HuH-7 (cell line): ENCODE results near the gene A4GNT.
"Not testable (repeated sequence)": the region's sequence is repeated elsewhere in the genome, so short reads cannot be mapped to it uniquely, and the experiment has no call there.

Experiments used
- DNase-seq: peaks from one replicate; pipeline ENCODE4 v3.0.0; 2011; ENCODE audit warnings: low spot score

Gene A4GNT

DNA sequence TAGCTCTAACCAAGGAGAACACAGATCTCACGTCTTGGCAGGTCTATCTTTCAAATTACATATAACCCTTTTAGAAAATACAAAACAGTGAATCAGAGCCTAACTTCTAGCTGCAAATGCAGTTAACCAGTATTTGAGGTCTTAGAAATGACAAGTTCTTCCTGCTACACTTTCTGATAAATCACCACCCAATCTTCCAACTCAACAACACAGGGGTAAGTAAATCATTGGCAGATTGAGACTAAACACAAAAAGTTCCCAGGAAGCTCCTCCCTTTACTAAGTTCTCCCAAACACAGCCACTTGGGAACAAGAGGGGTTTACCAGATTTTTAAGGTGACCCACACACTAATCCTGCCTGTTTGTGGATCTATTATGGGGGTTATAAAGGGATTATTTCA lies at the start of gene A4GNT:
Gene A4GNT, minus strand, starts transcription at position 152 of the 400 bp plus-strand sequence. CDS start 1,134 bp downstream, outside the sequence.
- no peak for DNase-seq

DNA sequence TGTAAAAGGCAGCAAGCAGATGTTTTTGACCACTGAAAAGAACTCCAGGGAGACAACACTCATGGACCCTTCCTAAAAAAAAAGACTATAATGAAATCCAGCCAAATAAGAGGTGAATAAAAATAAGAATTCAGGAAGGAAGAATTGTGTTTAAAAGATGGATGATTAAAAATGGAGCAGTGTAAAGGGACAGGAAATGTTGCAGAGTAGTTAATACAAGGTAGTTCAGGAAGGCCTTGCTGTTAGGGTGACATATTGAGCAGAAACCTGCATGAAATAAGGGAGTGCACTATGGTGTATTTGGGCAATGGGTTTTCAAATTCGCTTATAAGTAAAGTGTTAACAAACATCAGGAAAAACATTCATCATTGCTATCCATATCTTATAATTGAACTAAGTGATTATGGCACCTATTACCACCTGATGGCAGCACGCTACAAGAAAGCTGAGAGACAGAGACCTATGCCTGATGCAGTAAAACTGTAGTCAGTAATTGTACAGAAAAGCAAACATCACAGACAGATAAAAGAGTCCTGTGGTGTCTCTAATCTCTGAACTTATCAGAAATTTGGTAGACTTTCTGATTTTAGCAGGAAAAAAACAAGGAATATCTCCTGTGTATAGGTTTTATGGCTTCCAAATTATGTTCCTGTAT lies 48.3 kb upstream of the A4GNT start:
- DNase-seq = peak; percentile 51

DNA sequence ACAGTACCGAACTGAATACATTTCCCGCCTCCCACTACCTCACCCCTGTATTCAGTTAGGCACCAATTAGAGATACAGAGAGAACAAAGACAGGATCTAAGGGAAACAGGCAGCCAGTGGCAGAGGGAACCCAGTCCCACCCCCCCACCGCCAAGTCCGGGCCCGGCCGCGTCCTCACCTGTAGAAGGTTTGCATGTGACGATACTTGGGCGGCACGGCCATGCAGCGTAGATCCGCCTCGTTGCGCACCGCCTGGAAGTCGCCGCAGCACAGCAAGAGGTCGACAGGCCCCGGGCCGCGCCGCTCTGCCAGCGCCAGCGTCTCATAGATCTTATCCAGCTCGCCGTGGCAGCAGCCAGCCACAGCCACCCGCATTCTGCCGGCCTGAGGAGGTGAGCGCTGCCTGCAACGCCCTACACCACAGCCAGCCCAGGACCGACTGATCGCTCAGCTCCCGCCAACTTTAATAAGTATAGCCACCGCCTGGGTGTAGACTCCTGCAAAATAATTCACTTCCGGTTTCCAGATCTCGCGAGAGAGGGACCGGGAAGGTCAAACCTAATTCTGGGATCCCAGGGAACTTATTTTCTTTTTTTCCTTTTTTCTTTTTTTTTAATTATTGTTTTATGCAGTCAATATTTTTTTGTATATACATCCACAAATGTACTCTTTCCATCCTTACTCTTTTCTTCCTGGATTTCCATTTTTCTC lies 42.4 kb upstream of the A4GNT start, which contains the start of gene DBR1:
Gene DBR1, minus strand, starts transcription at position 501 of the 711 bp plus-strand sequence. Its CDS starts 126 bp downstream, at position 375.
- DNase-seq = peak; percentile 73

DNA sequence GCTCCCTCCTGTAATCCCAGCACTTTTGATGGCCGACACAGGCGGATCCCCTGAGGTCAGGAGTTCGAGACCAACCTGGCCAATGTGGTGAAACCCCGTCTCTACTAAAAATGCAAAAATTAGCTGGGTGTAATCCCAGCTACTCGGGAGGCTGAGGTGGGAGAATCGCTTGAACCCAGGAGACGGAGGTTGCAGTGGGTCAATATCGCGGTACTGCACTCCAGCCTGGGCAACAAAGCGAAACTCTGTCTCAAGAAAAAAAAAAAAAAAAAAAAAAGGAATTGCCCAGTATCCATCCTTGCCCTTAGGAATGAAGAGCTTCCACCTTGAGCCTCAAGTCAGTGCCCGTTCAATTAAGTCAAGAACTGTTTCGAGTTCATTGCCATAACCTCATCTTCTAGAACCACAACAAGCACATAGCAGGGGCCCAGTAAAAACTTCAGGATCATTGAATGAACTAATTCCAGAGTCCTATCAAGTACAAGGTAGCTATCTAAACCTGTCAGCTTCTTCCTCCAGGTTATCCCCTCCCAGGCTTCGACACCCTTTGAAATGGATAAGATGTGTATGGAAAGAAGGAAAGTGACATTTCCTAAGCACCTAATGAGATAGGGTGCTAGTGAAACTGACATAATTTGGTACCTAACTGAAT lies 41.7 kb upstream of the A4GNT start:
- DNase-seq = no peak

DNA sequence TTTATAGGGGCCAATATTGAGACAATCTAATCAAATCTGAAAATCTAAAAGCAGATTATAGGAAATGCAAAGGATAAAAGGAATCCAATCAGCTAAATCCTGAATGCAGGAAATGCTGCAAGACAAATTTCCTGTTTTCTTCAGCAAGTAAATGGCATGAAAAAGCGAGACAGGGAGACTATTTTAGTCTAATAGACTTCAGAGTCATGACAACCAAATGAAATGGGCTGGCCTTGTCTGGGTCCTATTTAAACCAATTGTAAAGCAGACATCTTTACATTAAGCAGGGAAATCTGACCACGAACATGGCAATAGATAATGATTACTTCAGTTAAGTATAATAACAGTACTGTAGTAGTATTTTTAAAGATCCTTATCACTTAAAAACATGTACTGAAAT lies 40.4 kb upstream of the A4GNT start:
- no peak for DNase-seq

DNA sequence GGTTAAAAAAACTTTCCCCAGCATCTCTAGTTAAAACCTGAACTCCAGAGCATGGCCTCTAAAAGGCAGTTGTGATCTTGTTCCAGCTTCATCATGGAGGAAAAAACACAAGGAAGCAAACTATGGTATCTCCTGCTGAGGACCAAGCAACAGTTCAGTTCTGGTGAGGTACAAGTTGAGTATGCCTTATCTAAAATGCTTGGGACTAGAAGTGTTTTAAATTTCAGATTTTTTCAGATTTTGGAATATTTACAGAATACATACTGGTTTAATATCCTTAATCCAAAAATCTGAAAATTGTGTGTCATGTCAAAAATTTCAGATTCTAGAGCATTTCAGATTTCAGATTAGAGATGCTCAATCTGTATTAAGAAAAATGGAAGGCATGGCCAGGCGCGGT lies 32.9 kb upstream of the A4GNT start:
- DNase-seq = no peak

DNA sequence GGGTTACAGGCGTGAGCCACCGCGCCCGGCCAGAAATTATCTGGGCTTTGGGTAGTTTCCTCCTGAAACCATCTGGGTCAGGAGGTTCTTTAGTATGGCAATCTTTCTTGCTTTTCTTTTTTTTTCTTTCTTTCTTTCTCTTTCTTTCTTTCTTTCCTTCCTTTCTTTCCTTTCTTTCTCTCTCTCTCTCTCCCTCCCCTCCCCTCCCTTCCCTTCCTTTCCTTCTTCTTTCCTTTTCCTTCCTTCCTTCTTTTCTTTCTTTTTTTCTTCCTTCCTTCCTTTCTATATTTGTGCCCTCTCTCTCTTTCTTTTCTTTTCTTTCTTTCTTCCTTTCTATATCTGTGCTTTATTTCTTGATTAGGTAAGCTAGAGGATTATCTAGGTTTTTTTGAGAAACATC lies 25.6 kb upstream of the A4GNT start:
- no peak for DNase-seq

DNA sequence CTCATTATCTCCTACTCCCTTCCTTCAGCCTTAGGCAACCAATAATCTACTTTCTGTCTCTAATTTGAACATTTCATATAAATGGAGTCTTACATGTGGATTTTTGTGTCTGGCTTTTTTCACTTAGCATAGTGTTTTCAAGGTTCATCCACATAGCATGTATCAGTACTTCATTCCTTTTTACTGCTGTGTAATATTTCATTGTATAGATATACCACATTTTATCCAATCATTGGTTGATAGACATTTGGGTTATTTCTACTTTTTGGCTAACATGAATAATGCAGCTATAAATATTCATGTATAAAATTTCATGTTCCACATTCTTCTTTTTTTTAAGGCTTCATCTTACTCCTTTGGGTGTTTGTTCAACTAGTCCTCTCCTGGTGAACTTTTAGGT lies 22.3 kb upstream of the A4GNT start:
- DNase-seq = no peak

DNA sequence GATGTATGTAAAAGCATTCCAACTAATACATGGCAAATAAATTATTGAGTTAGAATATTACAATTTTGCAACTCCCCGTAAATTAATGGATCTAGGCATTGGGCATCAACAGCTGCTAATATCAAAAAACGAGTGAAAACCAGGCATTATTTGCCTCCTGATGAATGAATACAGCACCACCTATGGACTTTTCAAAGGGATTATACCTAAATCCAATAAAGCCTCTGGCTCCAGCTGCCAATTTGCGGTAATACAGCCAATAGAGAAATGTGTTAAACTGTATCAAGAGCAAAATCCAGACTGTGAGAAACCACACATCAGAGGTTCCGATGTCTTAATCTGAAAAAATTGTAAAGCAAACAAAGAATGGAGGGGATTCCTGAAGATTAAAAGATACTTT lies 16.3 kb upstream of the A4GNT start:
- DNase-seq = no peak

DNA sequence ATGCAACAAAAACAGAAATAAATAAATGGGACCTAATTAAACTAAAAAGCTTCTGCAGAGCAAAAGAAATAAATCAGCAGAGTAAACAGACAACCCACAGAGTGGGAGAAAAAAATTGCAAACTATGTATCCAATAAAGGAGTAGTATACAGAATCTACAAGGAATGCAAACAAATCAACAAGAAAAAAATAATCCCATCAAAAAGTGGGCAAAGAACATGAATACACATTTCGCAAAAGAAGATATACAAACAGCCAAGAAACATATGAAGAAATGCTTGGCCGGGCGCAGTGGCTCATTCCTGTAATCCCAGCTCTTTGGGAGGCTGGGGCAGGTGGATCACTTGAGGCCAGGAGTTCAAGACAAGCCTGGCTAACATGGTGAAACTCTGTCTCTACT lies 10.0 kb upstream of the A4GNT start:
- DNase-seq = not testable (repeated sequence)

DNA sequence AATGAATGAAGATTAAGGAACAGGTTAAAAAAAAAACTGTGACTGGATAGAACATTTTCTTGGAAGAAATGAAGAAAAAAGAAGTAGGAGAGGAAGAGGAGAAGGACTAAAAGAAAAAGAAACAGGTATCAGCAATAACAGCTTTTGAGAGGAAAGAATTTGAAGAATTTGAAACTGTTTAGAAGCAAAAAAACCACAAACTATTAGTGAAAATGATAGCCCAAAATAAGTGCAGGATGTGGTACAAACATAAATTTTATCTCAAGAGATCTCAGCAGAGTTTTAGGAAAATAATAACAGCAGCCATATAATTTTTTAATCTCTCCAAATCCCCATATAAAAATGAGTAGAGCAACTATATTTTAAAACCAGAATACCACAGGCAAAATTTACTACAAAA lies 8.8 kb upstream of the A4GNT start:
- no peak for DNase-seq

DNA sequence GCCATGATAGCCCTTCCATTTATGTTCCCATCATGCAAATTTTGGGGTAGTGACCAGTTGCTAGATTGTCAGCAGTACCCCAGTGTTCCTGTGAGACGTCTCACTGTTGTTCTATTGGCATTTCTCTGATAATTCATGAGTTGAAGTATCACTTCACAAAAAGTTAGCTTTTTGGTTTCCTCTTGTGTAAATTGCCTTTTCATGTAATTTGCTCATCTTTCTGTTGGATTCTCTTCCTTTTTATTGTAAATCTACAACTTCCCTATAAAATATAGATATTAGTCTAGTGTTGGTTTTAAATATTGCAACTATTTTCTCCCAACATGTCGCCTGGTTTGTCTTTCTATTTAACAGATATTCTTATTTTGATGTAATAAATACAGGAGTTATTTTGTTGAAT lies 7.5 kb upstream of the A4GNT start:
- no peak for DNase-seq

DNA sequence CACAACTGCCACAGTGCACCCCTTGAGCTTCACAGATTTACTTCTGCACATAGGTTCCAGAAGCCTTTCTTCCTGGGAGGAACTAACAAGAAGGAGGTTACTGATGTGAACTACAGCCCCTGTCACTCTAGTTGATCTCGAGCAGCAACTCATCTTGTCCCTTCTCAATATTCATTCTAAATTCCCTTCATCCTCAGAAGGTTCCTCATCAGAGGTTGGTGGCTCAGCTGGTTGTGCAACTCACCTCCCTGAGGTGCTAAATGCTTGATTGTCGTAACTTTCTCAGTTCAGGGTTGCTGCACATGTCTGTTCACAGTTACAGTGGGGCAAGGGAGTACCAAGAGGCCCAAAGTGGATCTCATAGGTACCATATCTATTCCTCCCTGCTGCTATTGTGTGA lies 5.7 kb upstream of the A4GNT start:
- DNase-seq = no peak

DNA sequence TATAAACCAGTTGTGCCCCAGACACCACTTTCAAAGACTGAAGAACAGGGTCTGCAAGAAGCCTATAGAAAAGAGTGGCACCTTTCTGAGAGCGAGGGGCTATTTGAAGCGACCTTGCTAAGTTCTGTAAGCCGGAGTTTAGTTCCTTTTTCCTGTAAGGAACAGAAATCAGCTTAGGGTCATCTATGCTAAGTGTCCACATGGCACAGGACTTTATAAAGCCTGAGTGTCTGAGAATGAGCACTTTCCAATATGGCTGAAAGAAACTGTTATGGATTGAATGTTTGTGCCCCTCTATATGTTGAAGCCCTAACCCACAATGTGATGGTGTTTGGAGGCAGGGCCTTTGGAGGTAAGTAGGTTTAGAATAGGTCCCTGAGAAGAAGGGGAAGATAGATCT lies 4.0 kb upstream of the A4GNT start:
- no peak for DNase-seq

DNA sequence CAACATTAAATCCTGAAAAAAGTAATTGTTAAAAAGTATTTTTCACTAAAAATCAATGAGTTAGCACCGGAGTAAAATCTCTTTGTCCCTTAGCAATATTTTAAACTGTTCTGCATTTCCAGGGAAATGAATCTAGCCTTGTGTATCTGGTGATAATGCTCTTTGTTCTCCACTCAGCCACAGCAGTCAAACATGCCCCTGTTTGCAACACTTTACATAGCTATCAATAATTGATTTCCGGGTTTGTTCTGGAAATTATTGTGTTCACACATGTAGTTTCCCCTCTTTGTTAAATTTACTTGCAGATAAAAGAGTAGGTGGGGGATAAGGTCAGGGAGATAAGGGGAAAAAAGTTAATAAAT lies 3.6 kb upstream of the A4GNT start:
- DNase-seq = no peak

DNA sequence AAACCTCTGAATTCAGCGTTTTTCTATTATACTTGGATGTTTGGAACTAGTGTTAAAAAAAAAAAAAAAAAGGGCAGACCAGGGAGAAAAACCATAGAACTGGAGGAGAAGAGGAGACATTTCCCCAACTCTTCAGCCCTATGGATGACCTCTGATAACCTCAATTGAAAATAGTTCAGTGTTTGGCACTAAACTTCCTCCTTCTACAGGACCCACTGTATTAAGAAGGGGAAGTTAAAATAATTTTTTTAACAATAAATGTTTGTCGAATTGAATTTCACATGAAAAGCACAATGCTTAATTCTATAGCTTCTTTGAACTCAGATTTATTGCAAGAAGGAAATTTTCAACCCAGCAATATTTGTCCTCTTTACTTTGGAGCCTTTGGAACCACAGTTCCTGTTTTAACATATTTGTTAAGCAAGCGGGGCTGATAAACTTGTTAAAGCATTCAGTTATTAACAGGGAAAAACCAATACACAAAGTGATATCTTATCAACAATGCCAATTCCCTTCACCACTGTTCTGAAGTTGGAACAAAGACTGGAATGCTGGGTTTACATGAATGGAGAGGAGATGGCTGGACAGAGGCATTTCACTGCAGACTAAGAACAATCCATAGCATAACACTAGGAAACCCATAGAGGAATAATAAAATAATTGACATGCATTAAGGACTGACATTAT lies 3.1 kb upstream of the A4GNT start:
- DNase-seq = no peak

DNA sequence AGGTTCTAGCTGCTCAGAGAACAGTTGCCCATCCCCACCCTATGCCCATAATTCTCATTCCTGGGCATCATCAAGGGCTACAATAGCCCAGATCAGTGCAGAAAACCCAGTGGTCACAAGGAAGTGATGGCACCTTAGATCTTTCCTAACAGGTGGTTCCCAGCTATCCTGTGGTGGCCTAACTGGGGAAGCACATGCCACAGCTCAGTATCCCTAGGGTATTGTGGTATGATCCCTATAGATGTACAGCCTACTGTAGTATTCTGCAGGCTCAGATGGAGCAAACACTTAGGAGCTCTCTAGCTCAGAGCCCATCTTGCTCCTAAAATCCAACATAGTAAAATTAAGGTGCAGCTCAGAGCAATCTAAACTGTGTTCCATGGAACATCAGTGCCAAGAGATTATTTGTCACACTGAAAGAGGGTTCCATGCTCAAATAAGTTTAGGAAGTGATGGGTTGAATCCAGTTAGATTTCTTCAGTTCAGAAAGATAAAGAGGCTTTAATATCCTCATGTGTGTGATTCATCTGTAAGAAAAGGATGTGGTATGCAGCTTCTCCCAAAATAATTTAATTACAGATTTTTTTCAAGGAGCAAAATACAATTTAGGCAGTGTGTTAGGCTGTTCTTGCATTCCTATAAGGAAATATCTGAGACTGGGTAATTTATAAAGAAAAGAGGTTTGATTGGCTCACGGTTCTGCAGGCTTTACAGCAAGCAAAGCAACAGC lies 4.4 kb downstream of the A4GNT start:
- no peak for DNase-seq

DNA sequence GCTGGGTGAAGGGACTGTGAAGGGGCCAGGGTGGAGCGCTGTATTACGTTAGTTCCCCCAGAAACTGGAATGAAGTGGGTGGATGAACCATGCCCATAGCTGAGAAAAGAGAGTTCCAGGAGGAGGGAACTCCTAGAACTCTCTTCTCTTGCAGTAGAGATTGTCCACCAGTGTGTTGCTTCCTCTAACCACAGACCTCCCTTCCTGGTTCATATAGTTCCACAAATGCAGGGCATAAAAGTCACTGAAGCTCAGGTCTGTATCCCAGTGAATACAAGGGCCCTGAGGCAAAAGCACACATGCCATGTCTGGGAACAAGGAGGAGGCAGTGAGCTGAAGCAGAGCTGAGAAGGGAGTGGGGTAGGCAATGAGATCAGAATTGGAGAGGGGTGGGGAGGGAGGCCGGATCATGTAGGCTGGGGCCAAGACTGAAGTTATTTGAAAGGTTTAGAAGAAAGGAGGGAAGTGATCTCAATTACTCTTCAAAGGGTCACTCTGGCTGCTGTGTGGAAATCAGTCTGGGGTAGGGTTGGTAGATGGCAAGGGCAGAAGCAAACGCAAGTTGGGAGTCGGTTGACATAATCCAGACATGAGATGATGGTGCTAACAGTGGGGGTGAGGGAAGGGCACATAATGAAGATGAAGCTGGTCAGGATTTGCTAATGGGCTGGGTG lies 6.5 kb downstream of the A4GNT start:
- no peak for DNase-seq

DNA sequence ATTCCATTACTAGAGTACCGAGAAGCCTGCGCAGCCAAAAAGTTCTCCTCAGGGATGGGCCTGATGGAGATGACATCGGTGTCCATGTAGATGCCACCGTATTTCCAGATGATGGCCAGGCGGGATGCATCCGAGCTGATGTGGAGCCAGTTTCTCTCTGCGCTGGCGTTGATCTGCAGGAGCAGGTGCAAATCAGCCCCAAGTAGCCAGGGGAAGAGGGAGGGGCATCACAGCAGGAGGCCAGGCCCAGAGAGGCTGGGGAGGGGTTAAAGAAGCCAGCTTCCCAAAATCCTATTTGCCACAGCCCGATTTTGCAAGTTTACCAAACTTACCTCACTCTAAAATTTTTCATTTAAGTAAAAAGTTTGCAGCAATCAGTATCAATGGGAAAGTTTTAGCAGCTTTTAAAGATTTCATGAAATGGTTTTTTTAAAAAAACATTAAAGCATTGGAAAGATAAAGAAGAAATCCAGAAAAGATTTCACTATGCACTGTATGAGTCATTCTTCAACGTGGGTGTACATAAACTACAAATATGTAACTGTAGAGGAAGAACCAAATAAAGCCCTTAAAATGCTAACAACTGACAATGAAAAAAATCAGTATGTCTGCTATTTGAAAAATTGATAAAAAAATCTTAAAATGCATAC lies 7.4 kb downstream of the A4GNT start:
- DNase-seq = no peak

DNA sequence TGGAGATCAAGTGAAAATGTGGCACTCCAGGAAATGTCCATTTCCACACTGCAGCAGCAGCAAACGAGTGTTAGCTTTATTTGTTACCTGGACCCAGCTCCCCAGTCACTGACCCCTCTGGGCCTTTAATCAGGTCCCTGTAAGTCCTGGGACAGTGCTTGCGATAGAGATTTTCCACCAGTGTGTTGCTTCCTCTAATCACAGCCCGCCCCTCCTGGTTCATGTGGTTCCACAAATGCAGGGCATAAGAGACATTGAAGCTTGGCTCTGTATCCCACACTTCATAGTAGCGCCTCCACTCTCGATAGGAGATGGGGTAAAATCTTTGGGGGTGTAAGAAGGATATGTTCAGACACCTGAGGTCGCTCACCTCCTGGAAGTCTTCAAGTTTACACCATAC lies 8.0 kb downstream of the A4GNT start:
- no peak for DNase-seq

DNA sequence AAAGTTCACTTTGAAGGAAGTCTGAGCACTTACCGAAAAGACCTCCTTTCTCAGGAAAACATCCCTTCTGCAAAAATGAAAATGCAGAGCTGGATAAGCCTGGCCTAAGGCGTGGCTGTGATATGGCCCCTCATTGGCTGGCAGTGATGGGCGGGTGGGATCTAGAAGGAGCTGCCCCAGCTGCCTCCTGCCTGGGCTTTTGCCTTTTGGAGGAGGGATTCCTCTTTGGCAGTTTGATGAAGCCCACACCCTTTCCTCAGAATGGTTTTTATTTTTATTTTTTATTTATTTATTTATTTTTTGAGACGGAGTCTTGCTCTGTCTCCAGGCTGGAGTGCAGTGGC lies 12.8 kb downstream of the A4GNT start:
- no peak for DNase-seq
